Activated CD4-positive, alpha-beta T cell treated with anti-CD3 and anti-CD28 coated beads, Interleukin-2, amount 10 ng/mL, durations not matched to agents 24 days and 14 days (primary cell): ENCODE measurements around the gene NELFB. TPM values are rescaled to one million over a fixed set of nuclear protein-coding genes. Genes with fewer than 3 reads are reported as not detected.

Experiments used
- DNase-seq: peaks from one replicate; pipeline ENCODE4 v3.0.0; 2022
- H3K27ac Mint-ChIP-seq: one replicate; pipeline ENCODE4 v1.8.0; 2022; ENCODE audit warnings: mild to moderate bottlenecking, mixed read lengths
- H3K27me3 Mint-ChIP-seq: one replicate; pipeline ENCODE4 v1.8.0; 2022; ENCODE audit warnings: mixed read lengths
- H3K36me3 Mint-ChIP-seq: one replicate; pipeline ENCODE4 v1.8.0; 2022; ENCODE audit warnings: low read depth, mild to moderate bottlenecking, mixed read lengths
- H3K4me1 Mint-ChIP-seq: one replicate; pipeline ENCODE4 v1.8.0; 2021; ENCODE audit warnings: mixed read lengths
- H3K4me3 Mint-ChIP-seq: one replicate; pipeline ENCODE4 v1.8.0; 2022; ENCODE audit warnings: mild to moderate bottlenecking, moderate library complexity, mixed read lengths
- H3K9me3 Mint-ChIP-seq: one replicate; pipeline ENCODE4 v1.8.0; 2021; ENCODE audit warnings: mixed read lengths
- intact Hi-C: fragments of 100-400 bp; cut with micrococcal nuclease; formaldehyde crosslinking; loops from one replicate; pipeline ENCODE4 v1.15.1; 2023
- total RNA-seq: library from RNA; stranded (reverse); gene quantifications from 2 replicates; pipeline ENCODE4 v1.2.3, GENCODE V29; 2022

NELFB gene
- total RNA-seq, 1 donor from 2014 or later: 75.3 TPM

- no peak for DNase-seq
- Mint-ChIP-seq H3K9me3 (no peaks in the 10 kb centered on the region), H3K4me1 (peaks cover 5% of the 10 kb centered on the region), H3K27me3 (peaks cover 2% of the 10 kb centered on the region), H3K27ac (peak overlapping the region; percentile 55), H3K36me3 (no peaks in the 10 kb centered on the region), H3K4me3 (no peak overlapping the region)
- intact Hi-C loops: loop anchor here (1.0 kb wide), 1 partner anchor 110 kb away; no protein-coding TSS in a partner anchor
Observed at GRCh38 chr9:137227853-137228505, 27.1 kb upstream of the NELFB start.

- no peak for DNase-seq
- Mint-ChIP-seq H3K4me3 (no peak overlapping the region), H3K27me3 (peaks cover 2% of the 10 kb centered on the region), H3K9me3 (no peaks in the 10 kb centered on the region), H3K36me3 (no peaks in the 10 kb centered on the region), H3K4me1 (peaks cover 4% of the 10 kb centered on the region), H3K27ac (no peak overlapping the region)
- intact Hi-C loops: no loop called here
Observed at GRCh38 chr9:137228506-137228967, 26.6 kb upstream of the NELFB start.

- Mint-ChIP-seq H3K4me1 (peaks cover 3% of the 10 kb centered on the region), H3K27ac (no peak overlapping the region), H3K27me3 (peaks cover 2% of the 10 kb centered on the region), H3K4me3 (no peak overlapping the region), H3K9me3 (no peaks in the 10 kb centered on the region), H3K36me3 (no peaks in the 10 kb centered on the region)
- intact Hi-C loops: no loop called here
- DNase-seq: no peak
Observed at GRCh38 chr9:137228968-137229896, 25.9 kb upstream of the NELFB start.

GRCh38 chr9:137229903-137230704 lies 25.0 kb upstream of the NELFB start:
- H3K4me3 Mint-ChIP-seq: no peak overlapping the region
- intact Hi-C loops: no loop called here
- no peaks in the 10 kb centered on the region for H3K9me3 Mint-ChIP-seq
- no peak overlapping the region for H3K27ac Mint-ChIP-seq
- no peak for DNase-seq
- H3K4me1 Mint-ChIP-seq: peaks cover 3% of the 10 kb centered on the region
- no peaks in the 10 kb centered on the region for H3K36me3 Mint-ChIP-seq
- H3K27me3 Mint-ChIP-seq: peaks cover 2% of the 10 kb centered on the region

- no peak for DNase-seq
- Mint-ChIP-seq H3K27me3 (peaks cover 3% of the 10 kb centered on the region), H3K9me3 (no peaks in the 10 kb centered on the region), H3K27ac (no peak within 1 kb of the TSS), H3K36me3 (no peaks in the 10 kb centered on the region), H3K4me1 (peaks cover 3% of the 10 kb centered on the region), H3K4me3 (no peak within 1 kb of the TSS)
- intact Hi-C loops: no loop called here
Observed at GRCh38 chr9:137230705-137231371, 24.3 kb upstream of the NELFB start, which contains the start of gene SLC34A3. SLC34A3 (plus strand) TSS chr9:137230901; CDS start chr9:137231703, 802 bp downstream.

- no peaks in the 10 kb centered on the region for H3K36me3 Mint-ChIP-seq
- H3K27me3 Mint-ChIP-seq: peaks cover 3% of the 10 kb centered on the region
- peaks cover 3% of the 10 kb centered on the region for H3K4me1 Mint-ChIP-seq
- H3K9me3 Mint-ChIP-seq: no peaks in the 10 kb centered on the region
- H3K27ac Mint-ChIP-seq: no peak overlapping the region
- intact Hi-C loops: no loop called here
- no peak for DNase-seq
- no peak overlapping the region for H3K4me3 Mint-ChIP-seq
Observed at GRCh38 chr9:137231372-137232039, 23.6 kb upstream of the NELFB start.

- Mint-ChIP-seq H3K27ac (no peak overlapping the region), H3K36me3 (no peaks in the 10 kb centered on the region), H3K27me3 (peaks cover 3% of the 10 kb centered on the region), H3K4me1 (peaks cover 3% of the 10 kb centered on the region), H3K9me3 (no peaks in the 10 kb centered on the region), H3K4me3 (no peak overlapping the region)
- intact Hi-C loops: no loop called here
- DNase-seq: no peak
Observed at GRCh38 chr9:137232101-137232500, 23.0 kb upstream of the NELFB start.

GRCh38 chr9:137232510-137232909 lies 22.6 kb upstream of the NELFB start:
- Mint-ChIP-seq H3K4me3 (no peak overlapping the region), H3K27ac (no peak overlapping the region), H3K36me3 (no peaks in the 10 kb centered on the region), H3K9me3 (no peaks in the 10 kb centered on the region), H3K4me1 (peaks cover 2% of the 10 kb centered on the region), H3K27me3 (peaks cover 3% of the 10 kb centered on the region)
- intact Hi-C loops: no loop called here
- no peak for DNase-seq

- no peak for DNase-seq
- Mint-ChIP-seq H3K27ac (no peak overlapping the region), H3K36me3 (no peaks in the 10 kb centered on the region), H3K4me3 (no peak overlapping the region), H3K9me3 (no peaks in the 10 kb centered on the region), H3K4me1 (peaks cover 2% of the 10 kb centered on the region), H3K27me3 (peaks cover 2% of the 10 kb centered on the region)
- intact Hi-C loops: no loop called here
Observed at GRCh38 chr9:137233143-137233980, 21.8 kb upstream of the NELFB start.

- peaks cover 2% of the 10 kb centered on the region for H3K36me3 Mint-ChIP-seq
- no peak for DNase-seq
- H3K27ac Mint-ChIP-seq: no peak overlapping the region
- peaks cover 2% of the 10 kb centered on the region for H3K27me3 Mint-ChIP-seq
- peaks cover 7% of the 10 kb centered on the region for H3K4me1 Mint-ChIP-seq
- no peaks in the 10 kb centered on the region for H3K9me3 Mint-ChIP-seq
- no peak overlapping the region for H3K4me3 Mint-ChIP-seq
- intact Hi-C loops: no loop called here
Observed at GRCh38 chr9:137234055-137234697, 21.0 kb upstream of the NELFB start.

- DNase-seq: no peak
- Mint-ChIP-seq H3K27me3 (peaks cover 2% of the 10 kb centered on the region), H3K9me3 (no peaks in the 10 kb centered on the region), H3K4me1 (peaks cover 7% of the 10 kb centered on the region), H3K4me3 (no peak overlapping the region), H3K36me3 (peaks cover 2% of the 10 kb centered on the region), H3K27ac (no peak overlapping the region)
- intact Hi-C loops: no loop called here
Observed at GRCh38 chr9:137234758-137235423, 20.2 kb upstream of the NELFB start.
